Lower leg skin (tissue), 3 donors: ENCODE measurements around the gene MRPL41.

Source experiments
- POLR2A ChIP-seq, 2 donors: fragments of 450-650 bp; IDR thresholded peaks; one replicate each; pipeline ENCODE4 v1.6.1; 2016 to 2017; ENCODE audit warnings: antibody characterized with exemption in 2 of 2, mild to moderate bottlenecking in 1 of 2, moderate library complexity in 1 of 2
- TF ChIP-seq, protein P1 (sequence below), 3 donors: fragments of 450-650 bp; IDR thresholded peaks; one replicate each; pipeline ENCODE4 v1.5.1; 2016; ENCODE audit warnings: antibody characterized with exemption in 3 of 3, mild to moderate bottlenecking in 3 of 3, moderate library complexity in 2 of 3

- TF ChIP-seq, protein P1, sequence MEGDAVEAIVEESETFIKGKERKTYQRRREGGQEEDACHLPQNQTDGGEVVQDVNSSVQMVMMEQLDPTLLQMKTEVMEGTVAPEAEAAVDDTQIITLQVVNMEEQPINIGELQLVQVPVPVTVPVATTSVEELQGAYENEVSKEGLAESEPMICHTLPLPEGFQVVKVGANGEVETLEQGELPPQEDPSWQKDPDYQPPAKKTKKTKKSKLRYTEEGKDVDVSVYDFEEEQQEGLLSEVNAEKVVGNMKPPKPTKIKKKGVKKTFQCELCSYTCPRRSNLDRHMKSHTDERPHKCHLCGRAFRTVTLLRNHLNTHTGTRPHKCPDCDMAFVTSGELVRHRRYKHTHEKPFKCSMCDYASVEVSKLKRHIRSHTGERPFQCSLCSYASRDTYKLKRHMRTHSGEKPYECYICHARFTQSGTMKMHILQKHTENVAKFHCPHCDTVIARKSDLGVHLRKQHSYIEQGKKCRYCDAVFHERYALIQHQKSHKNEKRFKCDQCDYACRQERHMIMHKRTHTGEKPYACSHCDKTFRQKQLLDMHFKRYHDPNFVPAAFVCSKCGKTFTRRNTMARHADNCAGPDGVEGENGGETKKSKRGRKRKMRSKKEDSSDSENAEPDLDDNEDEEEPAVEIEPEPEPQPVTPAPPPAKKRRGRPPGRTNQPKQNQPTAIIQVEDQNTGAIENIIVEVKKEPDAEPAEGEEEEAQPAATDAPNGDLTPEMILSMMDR (IDR thresholded peaks at IDR 0.05), result no peak
- TF ChIP-seq POLR2A (IDR thresholded peaks at IDR 0.05), result no peak
Observed at GRCh38 chr9:137534256-137535119, 17.2 kb upstream of the MRPL41 start.
